WI38 (cell line): Measurements from ENCODE around the gene MYO1D.

ENCODE experiments used
- H3K4me3 ChIP-seq: 2 replicates; pipeline ENCODE4 v1.5.1; 2011; ENCODE audit warnings: low read depth, mild to moderate bottlenecking, control low read depth, low read length
- TF ChIP-seq, protein P1 (sequence below): IDR thresholded peaks from 2 replicates; pipeline ENCODE4 v1.5.1; 2012; ENCODE audit warnings: low read depth, mild to moderate bottlenecking, control low read depth, low read length

MYO1D gene

DNA sequence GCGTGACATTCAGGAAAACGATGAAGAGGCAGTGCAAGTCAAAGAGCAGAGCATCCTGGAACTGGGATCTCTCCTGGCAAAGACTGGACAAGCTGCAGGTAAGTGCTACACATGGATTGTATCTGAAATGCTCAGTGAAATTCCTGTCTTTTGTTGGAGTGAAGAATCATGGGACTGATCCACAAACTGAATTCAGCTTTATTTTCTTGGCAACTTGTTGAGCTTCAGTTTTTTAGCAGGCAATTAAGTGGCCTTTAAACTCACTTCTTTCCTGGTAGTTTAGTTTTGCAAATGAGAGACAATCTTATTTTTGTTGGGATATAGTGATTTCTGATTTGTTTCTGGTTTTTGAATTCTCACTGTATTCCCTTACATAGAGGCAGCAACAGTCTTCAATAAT lies 430.0 kb downstream of the MYO1D start:
- H3K4me3 ChIP-seq = no peak overlapping the region
- TF ChIP-seq, protein P1, sequence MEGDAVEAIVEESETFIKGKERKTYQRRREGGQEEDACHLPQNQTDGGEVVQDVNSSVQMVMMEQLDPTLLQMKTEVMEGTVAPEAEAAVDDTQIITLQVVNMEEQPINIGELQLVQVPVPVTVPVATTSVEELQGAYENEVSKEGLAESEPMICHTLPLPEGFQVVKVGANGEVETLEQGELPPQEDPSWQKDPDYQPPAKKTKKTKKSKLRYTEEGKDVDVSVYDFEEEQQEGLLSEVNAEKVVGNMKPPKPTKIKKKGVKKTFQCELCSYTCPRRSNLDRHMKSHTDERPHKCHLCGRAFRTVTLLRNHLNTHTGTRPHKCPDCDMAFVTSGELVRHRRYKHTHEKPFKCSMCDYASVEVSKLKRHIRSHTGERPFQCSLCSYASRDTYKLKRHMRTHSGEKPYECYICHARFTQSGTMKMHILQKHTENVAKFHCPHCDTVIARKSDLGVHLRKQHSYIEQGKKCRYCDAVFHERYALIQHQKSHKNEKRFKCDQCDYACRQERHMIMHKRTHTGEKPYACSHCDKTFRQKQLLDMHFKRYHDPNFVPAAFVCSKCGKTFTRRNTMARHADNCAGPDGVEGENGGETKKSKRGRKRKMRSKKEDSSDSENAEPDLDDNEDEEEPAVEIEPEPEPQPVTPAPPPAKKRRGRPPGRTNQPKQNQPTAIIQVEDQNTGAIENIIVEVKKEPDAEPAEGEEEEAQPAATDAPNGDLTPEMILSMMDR = no peak

DNA sequence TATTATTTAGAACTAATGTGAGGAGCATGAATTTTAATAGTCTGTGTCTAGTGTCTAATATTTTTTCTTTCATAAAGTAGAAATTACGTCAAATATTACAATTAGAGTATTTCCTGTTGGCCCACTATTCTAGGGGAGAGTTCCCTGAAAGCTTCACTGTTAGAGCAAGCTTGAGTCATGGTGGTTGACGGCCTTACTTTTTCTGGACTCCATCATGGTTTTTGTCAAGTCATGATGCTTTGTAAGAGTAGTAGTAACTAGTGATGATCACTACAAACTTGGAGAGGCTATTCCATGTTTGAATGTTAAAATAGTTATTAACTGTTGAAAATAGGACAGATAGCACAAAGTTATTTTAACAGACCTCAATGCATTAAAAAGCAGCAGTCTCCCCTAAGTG lies 431.0 kb downstream of the MYO1D start:
- TF ChIP-seq, protein P1 = no peak
- H3K4me3 ChIP-seq = peak overlapping the region; percentile 97

DNA sequence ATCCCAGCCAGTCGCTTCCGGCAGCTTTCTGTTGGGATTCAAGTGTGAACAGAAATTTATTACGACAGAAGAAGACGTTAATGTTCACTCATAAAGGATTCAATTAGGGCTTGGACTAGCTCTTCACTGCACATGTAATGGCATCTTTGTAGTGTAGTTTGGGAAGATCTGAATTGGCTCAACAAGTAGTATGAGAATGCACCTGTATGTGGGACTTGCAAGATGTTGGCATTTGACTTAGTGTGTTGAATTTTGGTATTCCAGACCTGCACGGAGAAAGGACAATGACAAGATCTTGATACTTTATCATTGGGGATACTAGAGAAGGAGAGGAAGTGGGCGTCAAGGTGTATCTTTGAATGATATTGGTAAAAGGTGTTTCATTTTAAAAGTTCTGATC lies 431.4 kb downstream of the MYO1D start:
- TF ChIP-seq, protein P1 = no peak
- peak overlapping the region; percentile 97 for H3K4me3 ChIP-seq

DNA sequence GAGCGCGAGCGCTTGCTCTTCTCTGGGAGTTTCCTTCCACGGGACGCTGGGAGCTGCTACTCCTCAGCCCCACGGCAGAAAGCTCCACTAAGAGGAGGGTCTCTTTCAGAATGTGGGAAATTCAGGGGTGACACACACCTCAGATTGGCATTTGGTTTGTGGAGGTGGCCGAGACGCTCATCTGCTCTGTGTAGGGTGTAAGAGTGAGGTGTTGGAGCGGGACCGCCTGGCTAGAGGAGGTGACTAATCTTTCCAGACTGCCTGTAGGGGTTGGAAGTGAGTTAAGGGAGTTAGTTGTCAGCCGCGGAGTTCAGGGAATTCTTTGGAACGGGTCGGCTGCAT lies 431.9 kb downstream of the MYO1D start:
- TF ChIP-seq, protein P1 = no peak
- H3K4me3 ChIP-seq = peak overlapping the region; percentile 97

DNA sequence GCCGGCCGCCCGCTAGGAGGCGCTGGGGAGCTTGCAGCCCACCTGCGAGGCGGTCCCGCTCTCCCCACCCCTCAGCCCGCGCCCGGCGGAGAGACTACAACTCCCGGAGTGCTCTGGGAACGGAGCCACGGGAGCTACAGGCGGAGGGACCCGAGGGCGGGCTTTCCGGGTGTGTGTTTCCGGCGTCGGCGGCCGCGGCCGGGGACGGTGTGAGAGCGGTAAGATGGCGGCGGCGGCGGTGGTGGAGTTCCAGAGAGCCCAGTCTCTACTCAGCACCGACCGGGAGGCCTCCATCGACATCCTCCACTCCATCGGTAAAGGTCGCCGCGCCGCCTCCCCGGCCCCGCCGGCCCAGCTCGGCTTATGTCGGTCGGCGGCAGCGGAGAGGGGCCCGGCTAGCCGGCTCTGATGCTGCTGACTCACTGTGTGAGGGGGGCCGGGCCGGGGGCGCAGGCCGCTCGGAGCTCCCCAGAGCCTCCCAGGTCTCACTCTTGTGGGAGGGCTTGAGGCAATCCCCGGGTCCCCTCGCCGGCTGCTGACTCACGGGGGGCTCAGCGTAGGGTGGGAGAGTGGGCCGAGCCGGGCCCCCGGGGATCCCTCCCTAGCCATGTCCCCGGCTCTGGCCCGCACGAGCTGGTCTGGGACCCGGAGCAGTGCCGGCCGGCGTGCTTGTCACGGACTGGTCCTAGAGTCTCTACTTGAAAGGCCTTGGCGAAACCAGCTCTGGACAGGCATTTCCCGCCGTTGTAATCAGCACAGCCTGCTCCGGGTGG lies 432.4 kb downstream of the MYO1D start, which contains the start of gene PSMD11:
TSS of gene PSMD11 (plus strand) at position 210 of the 773 bp plus-strand sequence. CDS start at position 224, 14 bp downstream.
- TF ChIP-seq, protein P1 = no peak; the same call in 1 of the 2 replicates
- H3K4me3 ChIP-seq = peak within 1 kb of the TSS; percentile 97

DNA sequence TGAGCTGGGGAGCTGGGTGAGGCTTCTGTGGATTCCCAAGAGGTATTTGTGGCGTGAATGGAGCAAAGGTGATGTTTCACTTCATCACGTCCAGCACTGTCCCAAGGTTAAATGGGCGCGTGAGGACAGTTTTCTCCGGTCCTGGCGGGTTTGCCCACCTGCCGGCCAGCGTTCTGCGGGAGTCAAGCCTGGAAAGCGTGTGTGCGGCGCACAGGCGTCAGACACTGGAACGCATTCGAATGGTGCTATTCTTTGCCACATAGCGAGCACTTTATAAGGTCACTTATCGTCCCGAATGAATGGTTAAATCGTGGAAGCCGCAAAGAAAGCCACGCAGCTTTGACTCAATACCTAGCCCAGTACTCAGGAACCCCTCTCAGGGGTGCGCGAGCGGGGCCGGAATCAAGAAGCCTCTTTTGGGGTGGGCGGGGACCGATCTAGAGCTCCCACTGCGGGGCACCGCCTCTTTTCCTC lies 433.1 kb downstream of the MYO1D start:
- H3K4me3 ChIP-seq = peak overlapping the region; percentile 97
- TF ChIP-seq, protein P1 = peak; percentile 76; the same call in 1 of the 2 replicates
